ENCODE data around the gene STPG1.

Gene STPG1

GRCh38 chr1:24308365-24309015 lies 105.1 kb downstream of the STPG1 start:
- in situ Hi-C loops (cut with HindIII; ENCODE audit: low pct_ligation_motif_present, low sequenced_read_pairs) = no loop called here
- Histone ChIP-seq H3K27ac (no peak overlapping the region), H3K4me3 (ENCODE audit: low read depth, low read length) (no peak overlapping the region), H3K36me3 (replicated peaks) (no peaks in the 10 kb centered on the region), H3K27me3 (replicated peaks) (peaks cover 6% of the 10 kb centered on the region)
- no peak for DNase-seq
- peak; percentile 69 for TF ChIP-seq CTCF (IDR thresholded peaks at IDR 0.05; ENCODE audit: low read depth, low read length, missing control alignments)
